Spinal cord (tissue), 10 donors: Measurements from ENCODE around the gene ACADSB. TPM values are rescaled to one million over a fixed set of nuclear protein-coding genes. Genes with fewer than 3 reads are reported as not detected.
A peak's percentile ranks its signal among the peaks of the same experiment; 100 is the strongest.

ENCODE experiments used
- DNase-seq, 6 donors: peaks; one replicate each; pipeline versions ENCODE4 v3.0.0 to v3.0.0-alpha.2; 2013 to 2015; ENCODE audit warnings: low spot score in 6 of 6, low read depth in 4 of 6
- H3K27ac ChIP-seq: one replicate; pipeline ENCODE4 v1.5.1; 2013; ENCODE audit warnings: low read depth, low read length, control low read depth
- H3K27me3 ChIP-seq: one replicate; pipeline ENCODE4 v1.6.1; 2013; ENCODE audit warnings: low read length; ENCODE audit not compliant: control insufficient read depth, insufficient read depth
- H3K36me3 ChIP-seq: one replicate; pipeline ENCODE4 v1.6.1; 2013; ENCODE audit warnings: low read length; ENCODE audit not compliant: control insufficient read depth, insufficient read depth
- H3K4me1 ChIP-seq: one replicate; pipeline ENCODE4 v1.6.1; 2013; ENCODE audit warnings: low read length; ENCODE audit not compliant: control insufficient read depth, insufficient read depth
- H3K4me3 ChIP-seq: one replicate; pipeline ENCODE4 v1.5.1; 2013; ENCODE audit warnings: low read depth, low read length, control low read depth
- H3K9me3 ChIP-seq: one replicate; pipeline ENCODE4 v1.6.1; 2013; ENCODE audit warnings: low read length; ENCODE audit not compliant: control insufficient read depth, insufficient read depth
- WGBS: methylation state at CpG from one replicate; pipeline ENCODE4 v1.1.5; 2013; ENCODE audit warnings: missing lambda C conversion rate; ENCODE audit not compliant: insufficient coverage; 5-methylcytosine and 5-hydroxymethylcytosine counted together
- polyA plus RNA-seq, 2 donors: library from polyadenylated mRNA; unstranded; fragments of 120-200 nt; gene quantifications; one replicate each; pipeline ENCODE4 v1.2.1, GENCODE V29; 2013; ENCODE audit not compliant: insufficient read length in 2 of 2
- total RNA-seq, 2 donors: library from RNA; depleted of rRNA in 1 of 2; stranded (reverse); fragments of 120-200 nt in 1 of 2; fragments of >200 nt in 1 of 2; gene quantifications; one replicate each; pipeline versions ENCODE4 v1.2.3 to v1.2.4, GENCODE V29; 2013 to 2014
- donor health status: healthy.

ACADSB gene
- total and polyA plus RNA-seq, 4 donors = 14.0 to 23.1 (median 18.0) TPM

DNA sequence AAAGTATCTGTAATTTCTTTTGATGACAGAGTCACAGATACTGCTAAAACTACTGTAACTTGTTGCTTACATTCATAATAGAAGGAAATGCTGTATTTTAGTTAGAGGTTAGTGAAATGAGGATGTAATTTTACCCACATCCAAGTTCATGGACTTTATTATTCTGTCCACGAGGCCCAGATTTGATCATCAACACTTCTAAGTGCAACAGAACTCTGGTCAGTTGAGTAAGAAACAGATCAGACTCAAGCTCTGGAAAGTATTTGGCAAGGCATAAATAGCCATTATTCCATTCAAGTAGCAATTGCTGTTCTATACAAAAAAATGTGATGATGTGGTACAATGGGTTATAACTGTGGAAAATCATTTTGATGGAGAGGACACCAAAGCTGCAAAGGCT lies 22.3 kb downstream of the ACADSB start:
- Histone ChIP-seq H3K4me3 (no peak overlapping the region), H3K36me3 (peaks cover 4% of the 10 kb centered on the region), H3K27ac (no peak overlapping the region), H3K27me3 (no peaks in the 10 kb centered on the region), H3K4me1 (no peaks in the 10 kb centered on the region), H3K9me3 (no peaks in the 10 kb centered on the region)
- DNase-seq = no peak
- no CpG with 5 or more reads among the region's 1 CpG for WGBS

DNA sequence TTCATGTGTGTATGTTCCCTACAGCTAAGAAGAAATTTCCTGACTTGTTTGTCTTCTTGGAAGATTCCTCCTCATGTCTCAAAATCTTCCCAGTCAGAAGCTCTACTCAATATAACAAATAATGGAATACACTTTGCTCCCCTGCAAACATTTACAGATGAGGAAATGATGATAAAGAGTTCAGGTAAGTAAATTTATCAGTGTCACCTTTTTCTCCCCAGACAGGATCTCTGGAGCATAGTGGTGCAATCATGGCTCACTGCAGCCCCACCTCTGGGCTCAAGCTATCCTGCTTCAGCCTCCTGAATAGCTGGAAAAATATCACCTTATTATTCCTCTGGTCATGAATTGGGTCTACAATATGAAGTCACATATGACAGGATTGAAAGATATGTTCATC lies 25.5 kb downstream of the ACADSB start:
- Histone ChIP-seq H3K4me3 (no peak overlapping the region), H3K9me3 (no peaks in the 10 kb centered on the region), H3K36me3 (peaks cover 10% of the 10 kb centered on the region), H3K27ac (no peak overlapping the region), H3K27me3 (no peaks in the 10 kb centered on the region), H3K4me1 (no peaks in the 10 kb centered on the region)
- no peak for DNase-seq

DNA sequence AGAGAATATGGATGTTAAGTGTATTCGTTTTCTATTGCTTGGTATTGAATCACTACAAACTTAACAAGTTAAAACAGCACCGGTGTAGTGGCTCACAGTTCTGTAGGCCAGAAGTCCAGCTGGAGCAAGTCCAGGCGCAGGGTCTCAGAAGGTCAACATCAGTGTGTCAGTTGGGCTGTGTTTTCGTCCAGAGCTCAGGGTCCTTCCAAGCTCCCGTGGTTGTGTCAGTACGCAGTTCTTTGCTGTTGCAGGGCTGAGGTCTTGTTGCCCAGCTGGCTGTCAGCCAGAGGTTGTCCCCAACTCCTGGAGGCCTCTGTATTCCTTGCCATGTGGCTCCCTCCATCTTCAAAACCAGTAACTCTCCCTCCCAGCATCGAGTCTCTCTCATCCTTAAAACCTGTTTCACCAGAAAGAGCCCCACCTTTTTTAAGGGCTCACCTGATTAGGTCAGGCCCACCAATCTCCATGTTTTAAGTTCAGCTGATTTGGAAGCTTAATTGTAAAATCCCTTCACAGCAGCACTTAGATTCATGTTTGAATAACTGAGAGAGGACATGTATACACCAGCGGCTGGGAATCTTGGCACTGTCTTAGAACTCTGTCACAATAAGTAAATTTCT lies 26.8 kb downstream of the ACADSB start:
- WGBS = 94% methylated on average over 4 of the region's 8 CpGs
- Histone ChIP-seq H3K27ac (no peak overlapping the region), H3K36me3 (peaks cover 10% of the 10 kb centered on the region), H3K9me3 (no peaks in the 10 kb centered on the region), H3K4me1 (no peaks in the 10 kb centered on the region), H3K27me3 (no peaks in the 10 kb centered on the region), H3K4me3 (no peak overlapping the region)
- no peak for DNase-seq

DNA sequence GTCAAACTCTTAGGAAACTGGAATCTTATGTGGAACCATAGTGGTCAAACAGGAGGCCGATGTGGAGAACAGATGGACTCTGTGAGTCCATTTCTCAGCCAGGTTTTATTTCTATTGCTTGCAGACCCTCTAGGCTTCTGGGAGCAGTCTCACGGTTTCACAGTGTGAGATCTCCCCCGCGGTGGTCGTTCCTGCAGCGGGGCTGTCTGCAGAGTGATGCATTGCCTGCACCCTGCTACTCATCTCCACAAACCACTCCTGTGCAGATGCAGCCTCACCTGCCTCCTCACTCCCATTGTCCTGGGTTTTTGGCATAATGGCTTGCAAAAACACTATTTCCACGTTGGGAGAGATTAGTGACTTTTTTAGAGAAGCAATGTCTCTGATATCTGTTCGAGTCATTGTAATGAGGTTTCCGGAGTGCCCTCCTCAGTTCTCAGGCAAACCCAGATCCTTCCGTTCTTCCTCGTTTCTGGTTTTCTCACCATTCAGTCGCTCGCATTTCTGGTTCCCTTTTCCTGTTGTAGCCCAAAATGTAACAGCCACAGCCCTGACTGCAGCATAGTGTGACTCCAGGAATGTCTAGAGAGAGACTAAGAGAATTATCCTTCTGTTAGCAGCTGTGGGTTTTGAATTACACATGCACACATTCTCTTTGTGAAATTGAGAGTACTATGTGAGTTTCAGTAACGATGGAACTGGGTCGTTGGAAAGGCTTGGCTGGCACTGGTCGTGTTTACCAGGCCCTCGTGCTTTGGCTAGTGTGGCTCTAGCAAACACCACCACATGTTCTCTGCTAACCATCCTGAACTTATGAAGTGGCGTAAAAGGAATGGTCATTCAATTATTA lies 30.2 kb downstream of the ACADSB start:
- H3K27ac ChIP-seq = no peak overlapping the region
- no peak overlapping the region for H3K4me3 ChIP-seq
- 69% methylated on average over 15 of the region's 18 CpGs for WGBS
- no peaks in the 10 kb centered on the region for H3K9me3 ChIP-seq
- H3K4me1 ChIP-seq = no peaks in the 10 kb centered on the region
- peaks cover 15% of the 10 kb centered on the region for H3K36me3 ChIP-seq
- DNase-seq = no peak
- no peaks in the 10 kb centered on the region for H3K27me3 ChIP-seq

DNA sequence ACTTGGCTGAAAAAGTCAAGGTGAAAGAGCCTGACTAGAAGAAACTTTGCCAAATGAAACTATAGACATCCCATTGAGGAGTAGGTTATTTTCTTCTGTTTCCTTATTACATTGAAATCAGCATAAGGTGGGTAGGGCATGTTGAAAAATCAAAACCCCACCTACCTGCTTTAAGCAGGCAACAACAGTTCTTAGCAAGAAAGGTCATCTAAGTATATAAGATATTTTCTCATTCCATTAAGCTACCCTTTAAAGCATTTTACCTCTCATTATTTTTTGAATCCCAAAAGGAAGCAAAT lies 30.8 kb downstream of the ACADSB start:
- Histone ChIP-seq H3K27me3 (no peaks in the 10 kb centered on the region), H3K4me1 (no peaks in the 10 kb centered on the region), H3K4me3 (no peak overlapping the region), H3K9me3 (no peaks in the 10 kb centered on the region), H3K27ac (no peak overlapping the region), H3K36me3 (peaks cover 15% of the 10 kb centered on the region)
- no peak for DNase-seq

DNA sequence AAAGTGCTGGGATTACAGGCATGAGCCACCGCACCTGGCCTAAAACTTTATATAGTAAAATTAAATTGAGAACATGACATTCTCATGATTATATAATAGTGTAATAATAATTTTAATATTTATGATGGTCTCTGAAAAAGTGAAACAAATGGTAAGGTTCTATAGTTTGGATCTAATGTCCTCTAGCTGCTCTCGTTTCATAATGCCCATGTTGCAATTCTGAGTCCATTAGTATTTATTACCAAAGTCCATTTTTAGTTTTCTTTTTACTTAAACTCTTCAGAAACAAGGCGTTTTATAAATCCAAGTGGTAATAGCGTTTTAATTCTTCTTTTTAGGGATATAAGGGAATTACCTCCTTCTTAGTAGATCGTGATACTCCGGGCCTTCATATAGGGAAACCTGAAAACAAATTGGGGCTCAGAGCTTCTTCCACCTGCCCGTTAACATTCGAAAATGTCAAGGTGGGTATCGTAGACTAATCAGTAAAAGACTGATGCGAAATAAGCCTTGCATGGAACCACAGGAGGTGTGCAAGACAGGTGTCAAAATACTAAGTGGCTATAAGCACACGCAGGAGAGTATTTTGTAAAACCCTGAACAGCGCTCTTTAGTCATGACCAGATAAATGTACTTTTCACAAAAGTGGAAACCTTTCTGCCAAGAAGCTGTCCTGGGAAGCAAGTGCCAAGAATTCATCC lies 34.1 kb downstream of the ACADSB start:
- H3K9me3 ChIP-seq = no peaks in the 10 kb centered on the region
- H3K27me3 ChIP-seq = no peaks in the 10 kb centered on the region
- no peak overlapping the region for H3K27ac ChIP-seq
- no peak for DNase-seq
- peaks cover 9% of the 10 kb centered on the region for H3K36me3 ChIP-seq
- no peaks in the 10 kb centered on the region for H3K4me1 ChIP-seq
- WGBS = 87% methylated on average over 8 of the region's 12 CpGs
- no peak overlapping the region for H3K4me3 ChIP-seq

DNA sequence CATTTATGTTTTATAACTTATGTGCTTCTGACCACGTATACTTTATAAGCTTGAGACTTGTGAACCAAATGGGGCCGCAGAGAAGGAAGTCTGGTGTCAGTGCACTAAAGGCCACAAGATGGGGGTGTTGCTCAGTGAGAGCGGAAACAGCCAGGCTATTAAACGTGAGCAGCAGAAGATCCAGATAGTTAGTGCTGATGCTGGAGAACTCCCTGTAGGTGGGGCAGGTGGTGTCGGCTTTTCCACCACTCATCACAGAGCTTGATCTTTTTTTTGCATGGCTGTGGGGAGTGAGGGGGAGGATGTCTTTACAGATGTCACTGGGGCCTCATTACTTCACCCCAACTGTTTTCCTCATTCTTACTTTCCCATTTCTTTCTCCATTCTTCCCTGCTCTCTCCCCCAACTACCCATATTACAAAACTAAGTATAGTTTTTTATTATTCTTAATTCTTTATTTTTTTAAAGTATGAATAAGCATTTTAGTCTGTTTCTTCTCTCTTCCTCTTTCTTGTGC lies 34.7 kb downstream of the ACADSB start:
- Histone ChIP-seq H3K27ac (no peak overlapping the region), H3K4me3 (no peak overlapping the region), H3K9me3 (no peaks in the 10 kb centered on the region), H3K27me3 (no peaks in the 10 kb centered on the region), H3K36me3 (peaks cover 13% of the 10 kb centered on the region), H3K4me1 (no peaks in the 10 kb centered on the region)
- peak; percentile 41 to 95 (median 60) for DNase-seq
- 8% methylated on average over 2 of the region's 5 CpGs for WGBS

DNA sequence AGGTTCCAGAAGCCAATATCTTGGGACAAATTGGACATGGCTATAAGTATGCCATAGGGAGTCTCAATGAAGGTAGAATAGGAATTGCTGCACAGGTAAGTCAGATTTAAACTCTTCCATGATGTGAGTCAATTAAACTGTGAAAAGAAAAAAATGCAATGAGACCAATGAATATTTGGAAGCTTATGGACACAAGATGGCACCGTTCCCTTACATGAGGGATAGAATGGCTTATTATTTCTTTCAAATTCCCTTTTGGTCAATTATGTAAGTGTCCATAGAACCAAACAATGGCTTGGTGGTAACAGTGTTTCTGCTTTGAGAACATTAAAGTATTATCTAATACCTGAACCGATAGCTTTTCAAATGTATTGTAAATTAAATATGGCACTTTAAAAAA lies 35.6 kb downstream of the ACADSB start:
- H3K9me3 ChIP-seq = no peaks in the 10 kb centered on the region
- WGBS = no CpG with 5 or more reads among the region's 2 CpGs
- H3K27me3 ChIP-seq = no peaks in the 10 kb centered on the region
- H3K27ac ChIP-seq = no peak overlapping the region
- peaks cover 11% of the 10 kb centered on the region for H3K36me3 ChIP-seq
- no peaks in the 10 kb centered on the region for H3K4me1 ChIP-seq
- no peak overlapping the region for H3K4me3 ChIP-seq
- DNase-seq = peak in 2 of 6 donors; percentile 35 to 76

DNA sequence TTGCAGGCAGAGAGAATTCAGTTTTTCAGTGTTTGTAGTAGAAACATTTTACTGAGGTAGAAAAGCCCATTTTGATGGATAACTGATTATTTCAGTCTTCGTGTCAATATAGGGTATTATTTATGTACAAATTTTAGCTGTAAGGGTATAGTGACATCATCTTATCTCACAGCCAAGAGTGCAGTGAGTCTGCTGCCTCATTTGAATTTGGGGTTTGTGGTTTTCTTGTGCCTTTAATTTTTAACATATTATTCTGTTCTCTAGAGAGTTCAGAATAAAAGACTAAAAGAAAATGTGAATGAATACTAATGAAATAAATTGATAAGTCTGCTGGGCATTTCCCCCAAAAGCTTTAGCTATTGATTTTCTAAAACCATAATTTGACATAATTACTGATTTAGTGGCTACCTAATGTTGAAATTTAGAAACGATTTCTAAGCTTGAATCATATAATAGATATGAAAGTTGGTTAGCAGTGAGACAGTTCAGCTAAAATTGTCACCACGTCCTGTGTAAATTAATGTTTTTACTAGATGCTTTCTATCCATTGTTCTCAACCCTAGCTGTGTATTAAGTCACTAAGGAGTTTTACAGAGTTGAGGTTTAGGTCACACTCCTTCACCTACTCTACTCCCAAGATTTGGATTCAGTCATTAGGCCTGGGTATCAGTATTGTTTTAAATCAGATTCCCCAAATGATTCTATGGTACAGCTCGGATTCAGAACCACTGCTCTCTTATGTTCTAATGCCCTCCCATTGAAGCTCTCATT lies 37.3 kb downstream of the ACADSB start:
- whole genome bisulfite sequencing = no CpG with 5 or more reads among the region's 4 CpGs
- H3K4me3 ChIP-seq = no peak overlapping the region
- H3K4me1 ChIP-seq = no peaks in the 10 kb centered on the region
- DNase-seq = no peak
- no peaks in the 10 kb centered on the region for H3K9me3 ChIP-seq
- H3K27me3 ChIP-seq = no peaks in the 10 kb centered on the region
- no peak overlapping the region for H3K27ac ChIP-seq
- H3K36me3 ChIP-seq = peaks cover 11% of the 10 kb centered on the region
